ENCODE results near the gene GRK4.
"Not testable (repeated sequence)": the region's sequence is repeated elsewhere in the genome, so short reads cannot be mapped to it uniquely, and the experiment has no call there.

GRK4 gene

GRCh38 chr4:2961811-2962441 is 1.4 kb upstream of the GRK4 start:
- DNase-seq (ENCODE audit: low read depth), result no peak

GRCh38 chr4:2962614-2963174 is 677 bp upstream of the GRK4 start:
- DNase-seq (ENCODE audit: low read depth), result no peak

DNA sequence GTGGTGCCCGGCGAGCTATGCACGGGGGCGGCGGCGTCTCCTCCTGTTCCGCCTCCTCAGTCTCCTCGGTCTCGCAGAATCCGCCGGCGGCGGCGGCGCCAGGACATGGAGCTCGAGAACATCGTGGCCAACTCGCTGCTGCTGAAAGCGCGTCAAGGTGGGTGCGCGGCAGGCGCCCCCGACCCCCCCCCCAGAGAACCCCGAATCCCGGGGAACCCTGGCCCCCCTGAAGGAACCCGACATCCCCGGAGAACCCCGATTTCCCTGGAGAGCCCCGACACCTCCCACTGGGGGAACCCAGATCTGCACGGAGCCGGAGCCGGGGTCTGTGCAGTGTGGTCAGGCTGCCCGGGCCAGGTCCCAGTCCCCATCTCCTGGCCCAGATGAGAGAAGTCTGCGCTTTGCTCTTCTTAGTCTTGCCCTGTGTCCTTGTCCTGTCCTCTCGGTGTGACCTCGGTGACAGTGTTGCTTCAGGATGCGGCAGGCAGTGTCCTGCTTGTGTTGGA is 648 bp downstream of the GRK4 start:
- DNase-seq (ENCODE audit: low read depth), result no peak

GRCh38 chr4:2964706-2965258 is 1.4 kb downstream of the GRK4 start:
- DNase-seq (ENCODE audit: low read depth), result no peak

- DNase-seq (ENCODE audit: low read depth), result no peak
Measured at GRCh38 chr4:2965262-2965661, 1.9 kb downstream of the GRK4 start.

DNA sequence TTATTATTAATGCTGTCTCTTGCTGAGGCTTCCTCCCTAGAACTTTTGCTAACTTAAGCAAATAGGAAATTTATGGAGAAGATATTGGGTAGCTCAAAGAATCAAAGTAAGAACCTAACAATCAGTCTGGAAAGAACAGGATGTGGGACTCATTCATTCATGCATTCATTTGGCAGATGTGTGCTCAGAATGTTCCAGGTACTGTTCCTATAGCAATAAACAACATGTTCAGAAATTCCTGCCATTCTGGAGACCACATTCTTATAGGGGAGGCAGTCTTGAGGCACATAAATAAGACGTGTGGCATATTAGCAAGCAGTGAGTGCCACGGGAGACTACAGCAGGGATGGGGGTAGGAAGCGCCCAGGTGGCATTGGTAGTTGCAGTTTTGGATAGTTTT is 5.0 kb downstream of the GRK4 start:
- DNase-seq (ENCODE audit: low read depth), result no peak

DNA sequence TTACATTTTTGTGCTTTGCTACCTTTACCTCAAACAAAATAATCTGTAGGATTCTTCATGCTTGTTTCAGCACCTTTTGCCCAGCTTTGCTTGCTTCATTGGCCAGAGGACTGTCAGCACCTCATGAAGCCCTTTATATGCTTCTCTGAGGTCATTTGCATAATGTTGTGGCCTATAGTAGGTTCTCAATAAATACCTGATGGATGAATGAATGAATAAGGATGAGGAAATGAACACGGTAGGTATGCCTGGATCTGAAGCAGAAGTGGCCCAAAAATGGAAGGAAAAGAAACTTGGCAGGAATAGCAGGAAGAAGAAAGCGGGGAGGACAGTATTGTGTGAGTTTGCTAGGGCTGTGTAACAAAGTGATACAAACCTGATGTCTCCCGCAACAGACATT is 7.9 kb downstream of the GRK4 start:
- DNase-seq (ENCODE audit: low read depth), result no peak

- no peak for DNase-seq (ENCODE audit: low read depth)
Measured at GRCh38 chr4:2977211-2978088, 14.1 kb downstream of the GRK4 start.

- DNase-seq (ENCODE audit: low read depth), result no peak
Measured at GRCh38 chr4:2981256-2981819, 18.0 kb downstream of the GRK4 start.

- DNase-seq (ENCODE audit: low read depth), result no peak
Measured at GRCh38 chr4:2982012-2982411, 18.6 kb downstream of the GRK4 start.

- DNase-seq (ENCODE audit: low read depth), result not testable (repeated sequence)
Measured at GRCh38 chr4:2983715-2984114, 20.3 kb downstream of the GRK4 start.

DNA sequence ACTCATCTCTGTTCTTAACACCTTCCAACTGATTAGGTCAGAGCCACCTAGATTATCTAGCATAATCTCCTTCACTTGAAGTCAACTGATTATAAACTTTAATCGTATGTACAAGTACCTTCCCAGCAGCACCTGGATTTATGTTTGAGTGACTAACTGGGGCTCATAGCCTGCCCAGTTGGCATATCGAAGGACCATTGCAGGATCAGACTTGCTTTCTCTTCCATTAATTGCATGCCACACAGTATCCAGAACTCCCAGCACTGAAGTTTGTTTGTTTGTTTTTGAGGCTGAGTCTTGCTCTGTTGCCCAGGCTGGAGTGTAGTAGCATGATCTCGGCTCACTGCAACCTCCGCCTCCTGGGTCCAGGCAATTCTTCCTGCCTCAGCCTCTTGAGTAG is 27.9 kb downstream of the GRK4 start:
- no peak for DNase-seq (ENCODE audit: low read depth)

DNA sequence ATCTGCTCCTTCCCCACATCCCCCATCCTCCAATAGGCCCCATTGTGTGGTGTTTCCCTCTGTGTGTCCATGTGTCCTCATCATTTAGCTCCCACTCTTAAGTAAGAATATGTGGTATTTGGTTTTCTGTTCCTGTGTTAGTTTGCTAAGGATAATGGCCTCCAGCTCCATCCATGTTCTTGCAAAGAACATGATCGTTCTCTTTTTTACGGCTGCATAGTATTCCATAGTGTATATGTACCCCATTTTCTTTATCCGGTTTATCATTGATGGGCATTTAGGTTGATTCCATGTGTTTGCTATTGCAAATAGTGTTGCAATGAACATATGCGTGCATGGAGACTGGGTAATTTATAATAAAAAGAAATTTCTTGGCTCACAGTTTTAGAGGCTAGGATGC is 31.5 kb downstream of the GRK4 start:
- DNase-seq (ENCODE audit: low read depth), result no peak

GRCh38 chr4:2995546-2996265 is 32.3 kb downstream of the GRK4 start:
- DNase-seq (ENCODE audit: low read depth), result no peak

- DNase-seq (ENCODE audit: low read depth), result no peak
Measured at GRCh38 chr4:2996415-2996814, 33.0 kb downstream of the GRK4 start.

GRCh38 chr4:3007724-3008123 is 44.4 kb downstream of the GRK4 start:
- DNase-seq (ENCODE audit: low read depth), result no peak

DNA sequence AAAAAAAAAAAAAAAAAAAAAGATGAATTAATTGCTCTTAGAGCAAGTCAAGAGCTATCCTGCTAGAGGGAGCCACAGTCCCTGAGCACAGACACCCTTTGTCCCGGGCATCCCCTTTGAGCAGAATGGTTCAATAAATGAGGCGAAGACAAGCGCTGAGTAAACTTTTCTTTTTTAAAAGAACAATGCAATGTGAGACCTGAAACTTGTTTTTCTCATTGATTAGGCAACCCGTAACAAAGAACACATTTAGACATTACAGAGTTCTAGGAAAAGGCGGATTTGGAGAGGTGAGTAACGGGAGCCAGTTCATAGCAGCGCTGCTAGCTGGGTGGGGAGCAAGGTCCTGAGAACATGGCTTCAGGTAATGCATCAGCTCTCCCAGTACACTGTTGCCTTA is 46.1 kb downstream of the GRK4 start:
- no peak for DNase-seq (ENCODE audit: low read depth)

GRCh38 chr4:3010577-3010976 is 47.2 kb downstream of the GRK4 start:
- DNase-seq (ENCODE audit: low read depth), result no peak

DNA sequence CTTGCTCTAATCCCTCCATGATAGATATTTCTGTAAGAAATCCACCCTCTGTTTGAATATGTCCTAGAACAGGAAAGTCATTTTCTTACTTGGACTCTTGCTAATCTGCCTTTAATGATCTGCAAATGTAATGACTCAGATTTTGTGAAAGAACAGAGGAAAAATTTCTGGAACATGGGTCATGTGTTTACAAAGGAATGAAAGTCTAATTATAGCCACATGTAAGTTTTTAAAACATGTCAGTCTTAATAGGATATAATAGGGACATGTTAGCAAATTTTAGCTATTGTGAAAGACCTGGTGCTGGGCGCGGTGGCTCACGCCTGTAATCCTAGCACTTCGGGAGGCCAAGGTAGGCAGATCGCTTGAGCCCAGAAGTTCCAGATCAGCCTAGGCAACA is 47.6 kb downstream of the GRK4 start:
- no peak for DNase-seq (ENCODE audit: low read depth)

DNA sequence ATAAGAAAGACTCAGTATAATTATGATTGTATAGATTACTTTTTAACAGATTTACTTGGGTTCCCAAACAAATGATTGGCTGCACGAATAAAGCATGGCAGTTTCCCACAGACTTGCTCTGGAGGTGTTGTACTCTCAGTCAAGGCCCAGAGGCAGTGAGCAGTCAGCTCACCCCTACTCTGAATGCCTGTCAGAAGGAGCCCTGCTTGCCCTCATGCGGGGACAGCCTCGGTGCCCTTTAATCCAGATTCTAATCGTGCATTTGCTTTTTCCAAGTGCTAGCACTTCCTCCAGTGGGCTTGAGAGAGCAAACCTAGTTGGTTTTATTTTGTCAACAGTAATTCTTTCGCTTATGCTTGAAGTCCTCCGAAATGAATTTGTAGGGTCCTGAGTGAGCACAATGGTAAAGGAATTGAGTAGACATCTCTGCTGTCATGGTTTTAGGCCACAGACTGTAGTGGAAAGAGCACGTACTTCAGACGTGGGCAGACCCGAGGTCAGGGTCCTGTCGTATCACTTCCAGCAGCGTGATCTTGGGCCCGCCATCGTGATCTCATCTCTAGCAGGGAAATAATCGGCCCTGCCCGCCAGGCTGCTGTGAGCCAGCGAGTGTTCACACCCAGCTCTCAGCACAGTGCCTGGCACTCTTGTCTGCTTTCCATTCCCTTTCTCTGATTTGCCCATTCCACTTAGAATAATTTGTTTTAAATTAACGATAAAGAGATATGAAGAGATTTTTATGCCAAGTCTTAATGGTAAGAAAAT is 48.3 kb downstream of the GRK4 start:
- no peak for DNase-seq (ENCODE audit: low read depth)

DNA sequence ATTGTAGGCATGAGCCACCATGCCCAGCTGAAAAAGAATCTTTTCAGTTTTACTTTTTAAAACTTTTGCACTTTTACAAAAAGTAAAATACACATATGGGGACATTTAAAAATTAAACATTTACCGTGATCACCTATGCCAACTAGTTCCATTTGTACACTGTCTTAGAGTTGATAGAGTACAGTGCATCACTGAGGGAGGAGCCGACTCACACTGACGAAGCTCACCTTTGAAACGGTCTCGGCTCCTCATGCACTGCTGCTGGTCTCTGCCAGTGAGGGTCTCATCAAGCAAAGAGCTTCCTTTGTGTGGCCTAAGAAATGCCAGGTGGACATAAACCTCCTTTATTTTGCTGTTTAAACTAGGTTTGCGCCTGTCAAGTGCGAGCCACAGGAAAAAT is 50.0 kb downstream of the GRK4 start:
- no peak for DNase-seq (ENCODE audit: low read depth)
